ENCODE data around the gene MGAT5B.
"Not testable (repeated sequence)": the region's sequence is repeated elsewhere in the genome, so short reads cannot be mapped to it uniquely, and the experiment has no call there.

MGAT5B gene

GRCh38 chr17:76845541-76846017, 22.6 kb upstream of the MGAT5B start:
- H3K36me3 ChIP-seq, result no peaks in the 10 kb centered on the region
- no peaks in the 10 kb centered on the region for H3K27me3 ChIP-seq
- peaks cover 34% of the 10 kb centered on the region for H3K4me1 ChIP-seq
- no peak overlapping the region for H3K4me3 ChIP-seq (ENCODE audit: low read depth, low read length)
- DNase-seq, result no peak
- no peak for TF ChIP-seq CTCF (IDR thresholded peaks at IDR 0.05; ENCODE audit: low read depth, low read length)
- H3K9me3 ChIP-seq, result no peaks in the 10 kb centered on the region

GRCh38 chr17:76847031-76847430, 21.2 kb upstream of the MGAT5B start:
- Histone ChIP-seq H3K36me3 (no peaks in the 10 kb centered on the region), H3K4me3 (ENCODE audit: low read depth, low read length) (no peak overlapping the region), H3K27me3 (no peaks in the 10 kb centered on the region), H3K9me3 (no peaks in the 10 kb centered on the region), H3K4me1 (peaks cover 33% of the 10 kb centered on the region)
- DNase-seq, result no peak
- TF ChIP-seq CTCF (IDR thresholded peaks at IDR 0.05; ENCODE audit: low read depth, low read length), result no peak

GRCh38 chr17:76848670-76849069, 19.5 kb upstream of the MGAT5B start:
- Histone ChIP-seq H3K4me3 (ENCODE audit: low read depth, low read length) (no peak overlapping the region), H3K36me3 (no peaks in the 10 kb centered on the region), H3K27me3 (no peaks in the 10 kb centered on the region), H3K4me1 (peaks cover 20% of the 10 kb centered on the region), H3K9me3 (no peaks in the 10 kb centered on the region)
- DNase-seq, result no peak
- TF ChIP-seq CTCF (IDR thresholded peaks at IDR 0.05; ENCODE audit: low read depth, low read length), result no peak

GRCh38 chr17:76849160-76849559, 19.0 kb upstream of the MGAT5B start:
- H3K36me3 ChIP-seq; DNase-seq; H3K9me3 ChIP-seq; H3K27me3 ChIP-seq; H3K4me3 ChIP-seq (ENCODE audit: low read depth, low read length): not testable (repeated sequence)
- H3K4me1 ChIP-seq, result peaks cover 15% of the 10 kb centered on the region

- no peak for TF ChIP-seq CTCF (IDR thresholded peaks at IDR 0.05; ENCODE audit: low read depth, low read length)
- DNase-seq, result no peak
- Histone ChIP-seq H3K4me3 (ENCODE audit: low read depth, low read length) (no peak overlapping the region), H3K27me3 (no peaks in the 10 kb centered on the region), H3K36me3 (no peaks in the 10 kb centered on the region), H3K4me1 (peaks cover 3% of the 10 kb centered on the region; the same call in 1 of the 2 replicates), H3K9me3 (no peaks in the 10 kb centered on the region)
These were observed 15.4 kb upstream of the MGAT5B start for GRCh38 chr17:76852843-76853242.

- no peaks in the 10 kb centered on the region for H3K9me3 ChIP-seq
- no peak overlapping the region for H3K4me3 ChIP-seq (ENCODE audit: low read depth, low read length)
- no peak for TF ChIP-seq CTCF (IDR thresholded peaks at IDR 0.05; ENCODE audit: low read depth, low read length)
- H3K27me3 ChIP-seq, result no peaks in the 10 kb centered on the region
- H3K36me3 ChIP-seq, result no peaks in the 10 kb centered on the region
- H3K4me1 ChIP-seq, result peaks cover 3% of the 10 kb centered on the region; the same call in 1 of the 2 replicates
- no peak for DNase-seq
These were observed 13.1 kb upstream of the MGAT5B start for GRCh38 chr17:76855105-76855504.

GRCh38 chr17:76862079-76862478, 6.1 kb upstream of the MGAT5B start:
- DNase-seq, result no peak
- Histone ChIP-seq H3K27me3 (no peaks in the 10 kb centered on the region), H3K36me3 (no peaks in the 10 kb centered on the region), H3K4me1 (peaks cover 4% of the 10 kb centered on the region), H3K4me3 (ENCODE audit: low read depth, low read length) (no peak overlapping the region), H3K9me3 (no peaks in the 10 kb centered on the region)
- no peak for TF ChIP-seq CTCF (IDR thresholded peaks at IDR 0.05; ENCODE audit: low read depth, low read length)

All from BE2C (cell line).